GM12872 (cell line): ENCODE data around the gene RPL35.

Source experiments
- TF ChIP-seq, protein P1 (sequence below): IDR thresholded peaks from 3 replicates; pipeline ENCODE4 v1.5.1; 2011; ENCODE audit warnings: low read depth, mild to moderate bottlenecking, low read length, moderate library complexity; ENCODE audit not compliant: insufficient read depth

RPL35 gene

DNA sequence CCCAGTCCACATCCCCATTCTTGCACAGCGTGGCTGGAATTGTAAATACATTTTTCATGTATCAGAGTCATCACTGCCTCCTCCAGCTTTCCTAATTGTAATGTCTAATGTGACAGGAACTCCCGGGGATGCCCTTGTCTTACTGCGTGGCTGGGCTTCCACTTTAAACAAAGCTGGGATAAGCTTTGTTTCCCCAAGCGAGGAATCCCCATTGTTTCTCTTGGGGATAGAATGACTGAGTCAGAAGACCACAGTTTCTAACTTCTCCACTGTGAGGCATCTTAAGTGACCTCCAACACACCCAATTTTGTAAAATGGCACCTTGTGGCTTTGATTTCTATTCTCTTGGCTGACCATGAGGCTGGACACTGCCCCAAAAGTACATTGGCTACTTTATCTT is 22.6 kb upstream of the RPL35 start:
- TF ChIP-seq, protein P1, sequence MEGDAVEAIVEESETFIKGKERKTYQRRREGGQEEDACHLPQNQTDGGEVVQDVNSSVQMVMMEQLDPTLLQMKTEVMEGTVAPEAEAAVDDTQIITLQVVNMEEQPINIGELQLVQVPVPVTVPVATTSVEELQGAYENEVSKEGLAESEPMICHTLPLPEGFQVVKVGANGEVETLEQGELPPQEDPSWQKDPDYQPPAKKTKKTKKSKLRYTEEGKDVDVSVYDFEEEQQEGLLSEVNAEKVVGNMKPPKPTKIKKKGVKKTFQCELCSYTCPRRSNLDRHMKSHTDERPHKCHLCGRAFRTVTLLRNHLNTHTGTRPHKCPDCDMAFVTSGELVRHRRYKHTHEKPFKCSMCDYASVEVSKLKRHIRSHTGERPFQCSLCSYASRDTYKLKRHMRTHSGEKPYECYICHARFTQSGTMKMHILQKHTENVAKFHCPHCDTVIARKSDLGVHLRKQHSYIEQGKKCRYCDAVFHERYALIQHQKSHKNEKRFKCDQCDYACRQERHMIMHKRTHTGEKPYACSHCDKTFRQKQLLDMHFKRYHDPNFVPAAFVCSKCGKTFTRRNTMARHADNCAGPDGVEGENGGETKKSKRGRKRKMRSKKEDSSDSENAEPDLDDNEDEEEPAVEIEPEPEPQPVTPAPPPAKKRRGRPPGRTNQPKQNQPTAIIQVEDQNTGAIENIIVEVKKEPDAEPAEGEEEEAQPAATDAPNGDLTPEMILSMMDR, result no peak

DNA sequence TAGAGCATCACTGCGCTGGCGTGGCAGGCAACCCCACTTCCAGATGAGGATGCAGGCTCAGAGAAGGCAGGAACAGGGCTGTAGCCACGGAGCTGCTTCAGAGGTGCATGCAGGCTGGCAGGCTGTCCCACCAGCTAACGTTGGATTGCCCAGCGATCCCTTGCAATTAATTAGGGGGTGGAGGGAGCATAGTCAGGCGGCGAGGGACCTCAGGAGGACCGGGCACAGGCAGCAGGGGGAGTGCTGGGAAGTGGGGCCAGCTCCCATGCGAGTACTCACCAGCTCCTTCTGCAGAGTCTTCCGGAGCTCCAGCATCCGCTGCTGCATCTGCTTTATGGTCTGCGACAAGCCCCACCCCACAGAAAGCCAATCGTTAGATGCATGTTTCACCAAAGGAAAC is 20.5 kb upstream of the RPL35 start:
- TF ChIP-seq, protein P1, result no peak

DNA sequence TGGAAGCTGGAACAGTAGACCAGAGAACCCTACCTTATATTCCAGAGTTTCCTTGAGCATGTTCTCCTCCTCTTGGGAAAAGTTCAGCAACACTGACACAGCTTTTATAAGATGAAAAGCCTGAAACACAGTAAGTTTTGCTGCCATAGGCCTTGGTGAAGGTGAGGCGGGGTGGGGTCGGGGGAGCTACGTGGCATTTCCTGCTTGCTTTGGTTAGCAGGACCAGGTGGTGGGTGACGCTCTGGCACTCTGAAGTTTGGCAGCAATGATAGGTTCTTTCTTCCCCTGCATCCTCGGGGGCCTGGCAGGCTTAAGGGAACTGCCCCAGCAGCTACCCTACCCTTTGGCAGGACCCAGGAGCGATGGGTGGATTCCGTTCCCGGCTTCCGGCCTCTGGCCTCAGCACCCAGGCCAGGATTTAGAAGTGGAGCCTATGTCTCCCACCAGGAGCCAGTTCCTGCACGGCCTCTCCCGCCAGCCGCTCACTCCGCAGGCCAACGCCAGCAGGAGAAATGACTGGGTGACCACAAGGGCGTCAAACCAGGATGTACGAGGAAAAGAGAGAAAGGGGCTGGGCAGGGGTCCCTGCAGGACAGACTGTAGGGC is 19.5 kb upstream of the RPL35 start:
- TF ChIP-seq, protein P1, result no peak

DNA sequence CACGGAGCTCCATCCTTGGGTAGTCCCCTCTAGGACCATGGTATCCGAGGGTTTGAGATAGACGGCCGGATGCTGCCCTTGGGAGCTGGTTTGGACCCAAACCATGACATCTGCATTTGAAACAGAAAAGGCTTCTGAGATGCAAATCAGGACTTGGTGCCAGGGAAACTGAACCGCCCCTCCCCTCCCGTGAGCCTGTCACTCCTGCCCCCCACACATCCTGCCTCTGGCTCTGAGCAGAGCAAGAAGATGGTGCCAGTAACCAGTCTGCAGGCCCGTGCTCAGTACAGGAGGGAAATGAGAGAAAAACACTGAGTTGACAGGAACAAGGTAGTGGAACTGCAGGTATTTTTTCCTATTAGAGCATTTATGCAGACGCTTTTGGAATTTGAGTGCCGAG is 18.7 kb upstream of the RPL35 start:
- TF ChIP-seq, protein P1, result no peak

DNA sequence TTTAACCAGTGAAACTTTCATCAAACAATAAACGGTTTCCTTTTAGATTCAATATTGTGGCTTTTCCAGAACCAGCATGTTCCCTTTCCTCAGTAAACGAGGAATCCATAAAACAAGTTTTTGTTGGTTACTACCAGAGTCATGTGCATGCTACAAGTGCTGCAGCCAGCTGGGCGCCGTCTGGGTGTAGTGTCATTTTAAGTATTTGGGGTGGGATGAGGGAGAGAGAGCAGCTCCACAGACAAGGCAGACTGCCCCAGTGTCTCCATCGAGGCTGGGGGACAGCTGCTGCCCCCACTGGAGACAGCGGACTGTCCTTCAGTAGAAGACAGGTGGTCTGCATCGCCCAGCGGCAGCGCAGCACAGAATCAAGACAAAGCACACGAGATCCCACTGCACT is 17.5 kb upstream of the RPL35 start:
- TF ChIP-seq, protein P1, result no peak

DNA sequence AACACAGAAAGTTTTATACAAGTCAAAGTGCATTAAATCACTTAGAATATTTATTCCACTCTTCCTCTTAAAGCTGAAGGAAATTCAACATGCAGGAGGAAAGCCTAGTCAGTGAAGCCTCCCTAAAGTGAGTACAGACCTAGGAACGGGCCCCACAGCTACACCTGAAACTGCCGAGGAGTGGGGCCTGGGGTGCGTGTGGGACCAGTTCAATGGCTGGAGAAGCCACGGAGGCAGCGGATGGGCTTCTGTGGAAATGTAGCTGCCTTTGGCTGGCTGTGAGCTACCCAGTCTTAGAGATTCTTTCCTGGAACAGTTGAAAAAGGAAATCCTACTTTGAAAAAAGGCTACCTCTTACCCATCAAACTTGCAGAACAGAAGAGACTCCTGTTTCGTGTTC is 16.8 kb upstream of the RPL35 start:
- TF ChIP-seq, protein P1, result no peak

DNA sequence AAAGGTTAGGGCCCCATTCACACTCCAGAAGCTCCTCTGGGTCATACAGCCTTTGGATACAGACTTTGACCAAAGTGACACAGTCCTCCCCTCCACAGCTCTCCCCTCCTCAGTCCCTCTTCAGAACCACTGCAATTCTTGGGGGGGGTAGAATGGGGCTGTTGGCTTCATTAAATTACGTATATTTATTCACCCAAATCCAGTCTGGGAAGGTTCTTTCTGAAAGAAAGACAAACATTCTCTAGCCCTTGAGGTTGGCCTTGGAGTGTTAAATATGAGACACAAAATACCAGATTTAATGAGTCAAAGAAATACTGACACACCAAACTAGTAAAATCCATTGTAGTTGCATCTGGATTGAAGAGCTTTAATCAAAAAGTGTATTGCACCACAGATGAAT is 16.3 kb upstream of the RPL35 start:
- TF ChIP-seq, protein P1, result no peak
